Renal cortex interstitium (tissue), 11 donors: ENCODE results near the gene DDOST. TPM values are rescaled to one million over a fixed set of nuclear protein-coding genes. Genes with fewer than 3 reads are reported as not detected.

ENCODE experiments used
- DNase-seq, 11 donors: peaks; one replicate each; pipeline ENCODE4 v3.0.0-alpha.2; 2013; ENCODE audit warnings: low read depth in 9 of 11, low spot score in 4 of 11; ENCODE audit errors: extremely low read depth in 1 of 11
- polyA plus RNA-seq, 3 donors: library from polyadenylated mRNA; unstranded; fragments of 120-200 nt; gene quantifications; one replicate each; pipeline ENCODE4 v1.2.1, GENCODE V29; 2013; ENCODE audit not compliant: insufficient read length in 3 of 3

Gene DDOST
- polyA plus RNA-seq, 3 donors, result 213 to 238 (median 218) TPM

- no peak for DNase-seq
These were observed 11.1 kb upstream of the DDOST start for GRCh38 chr1:20672265-20672632.

GRCh38 chr1:20670936-20671335 lies 9.8 kb upstream of the DDOST start:
- no peak for DNase-seq

GRCh38 chr1:20668581-20668980 lies 7.4 kb upstream of the DDOST start:
- no peak for DNase-seq

GRCh38 chr1:20666804-20667203 lies 5.6 kb upstream of the DDOST start:
- DNase-seq, result no peak

GRCh38 chr1:20666146-20666545 lies 5.0 kb upstream of the DDOST start:
- DNase-seq, result no peak

GRCh38 chr1:20665726-20666125 lies 4.6 kb upstream of the DDOST start:
- DNase-seq, result no peak

- no peak for DNase-seq
These were observed 3.0 kb upstream of the DDOST start for GRCh38 chr1:20663969-20664715.

GRCh38 chr1:20663365-20663764 lies 2.2 kb upstream of the DDOST start:
- DNase-seq, result no peak

GRCh38 chr1:20662110-20662475 lies 924 bp upstream of the DDOST start:
- no peak for DNase-seq

GRCh38 chr1:20660847-20661206 lies 342 bp downstream of the DDOST start:
- DNase-seq, result no peak

GRCh38 chr1:20660363-20660762 lies 806 bp downstream of the DDOST start:
- no peak for DNase-seq

GRCh38 chr1:20658166-20658915 lies 2.8 kb downstream of the DDOST start:
- no peak for DNase-seq

- no peak for DNase-seq
These were observed 4.1 kb downstream of the DDOST start for GRCh38 chr1:20657024-20657423.

- DNase-seq, result no peak
These were observed 7.0 kb downstream of the DDOST start for GRCh38 chr1:20654104-20654690.

GRCh38 chr1:20652300-20652699 lies 8.9 kb downstream of the DDOST start:
- no peak for DNase-seq

- no peak for DNase-seq
These were observed 12.2 kb downstream of the DDOST start for GRCh38 chr1:20648946-20649345.

GRCh38 chr1:20648438-20648837 lies 12.7 kb downstream of the DDOST start:
- no peak for DNase-seq

GRCh38 chr1:20645414-20645813 lies 15.8 kb downstream of the DDOST start:
- DNase-seq, result no peak

- no peak for DNase-seq
These were observed 16.8 kb downstream of the DDOST start for GRCh38 chr1:20644416-20644815.

GRCh38 chr1:20643080-20643479 lies 18.1 kb downstream of the DDOST start:
- no peak for DNase-seq

- DNase-seq, result no peak
These were observed 19.2 kb downstream of the DDOST start for GRCh38 chr1:20641975-20642374.
